Mesenchymal stem cell (in vitro differentiated cells and primary cell): ENCODE measurements around the gene ADGRL3.

Experiments
- DNase-seq: peaks from one replicate; pipeline ENCODE4 v3.0.0-alpha.2; 2013
- H2AFZ ChIP-seq: one replicate; pipeline ENCODE4 v1.6.1; 2013; ENCODE audit warnings: low read depth, mild to moderate bottlenecking, control low read depth, inconsistent platforms, low read length, moderate library complexity
- H2AK5ac ChIP-seq: 2 replicates; pipeline ENCODE4 v1.6.1; 2013; ENCODE audit warnings: low read length, moderate library complexity, mild to moderate bottlenecking, inconsistent platforms; ENCODE audit not compliant: severe bottlenecking
- H2BK120ac ChIP-seq: one replicate; pipeline ENCODE4 v1.6.1; 2013; ENCODE audit warnings: low read depth, mild to moderate bottlenecking, inconsistent platforms, low read length, moderate library complexity
- H2BK12ac ChIP-seq, 2 experiments: one replicate each; pipeline ENCODE4 v1.6.1; 2013; ENCODE audit warnings: inconsistent platforms in 2 of 2, low read length in 2 of 2, mild to moderate bottlenecking in 2 of 2, moderate library complexity in 2 of 2, control low read depth in 1 of 2
- H2BK15ac ChIP-seq: one replicate; pipeline ENCODE4 v1.6.1; 2013; ENCODE audit warnings: mild to moderate bottlenecking, low read depth, inconsistent platforms; ENCODE audit not compliant: poor library complexity, severe bottlenecking
- H2BK5ac ChIP-seq: 2 replicates; pipeline ENCODE4 v1.6.1; 2013; ENCODE audit warnings: low read depth, mild to moderate bottlenecking, low read length, control low read depth, inconsistent platforms; ENCODE audit not compliant: poor library complexity, severe bottlenecking
- H3K14ac ChIP-seq, 2 experiments: one replicate each; pipeline ENCODE4 v1.6.1; 2013; ENCODE audit warnings: inconsistent platforms in 2 of 2, low read length in 2 of 2, control low read depth in 1 of 2, mild to moderate bottlenecking in 1 of 2, moderate library complexity in 1 of 2
- H3K18ac ChIP-seq, 2 experiments: one replicate each; pipeline ENCODE4 v1.6.1; 2013; ENCODE audit warnings: inconsistent platforms in 2 of 2, low read length in 2 of 2, control low read depth in 1 of 2, low read depth in 1 of 2, mild to moderate bottlenecking in 1 of 2
- H3K23ac ChIP-seq, 2 experiments: one replicate each; pipeline ENCODE4 v1.6.1; 2013; ENCODE audit warnings: inconsistent platforms in 2 of 2, low read length in 2 of 2, mild to moderate bottlenecking in 2 of 2, moderate library complexity in 2 of 2, control low read depth in 1 of 2
- H3K27ac ChIP-seq: 2 replicates; pipeline ENCODE4 v1.5.1; 2013; ENCODE audit warnings: mild to moderate bottlenecking, moderate library complexity, low read length, control low read depth, inconsistent platforms; ENCODE audit not compliant: poor library complexity, severe bottlenecking
- H3K27me3 ChIP-seq, 2 experiments: 2 replicates each; pipeline versions ENCODE4 v1.6.1 to v1.7.0; 2013; ENCODE audit warnings: low read length in 2 of 2, mild to moderate bottlenecking in 2 of 2, moderate library complexity in 2 of 2, control low read depth in 1 of 2, inconsistent platforms in 1 of 2; ENCODE audit not compliant: control insufficient read depth in 1 of 2, insufficient read depth in 1 of 2
- H3K36me3 ChIP-seq, 2 experiments: 2 replicates each; pipeline versions ENCODE4 v1.6.1 to v1.7.0; 2013; ENCODE audit warnings: low read length in 2 of 2, control low read depth in 1 of 2, inconsistent platforms in 1 of 2, low read depth in 1 of 2, mild to moderate bottlenecking in 1 of 2; ENCODE audit not compliant: insufficient read depth in 2 of 2, control insufficient read depth in 1 of 2
- H3K4ac ChIP-seq, 2 experiments: one replicate each; pipeline ENCODE4 v1.6.1; 2013; ENCODE audit warnings: inconsistent platforms in 2 of 2, low read length in 2 of 2, mild to moderate bottlenecking in 2 of 2, moderate library complexity in 2 of 2, control low read depth in 1 of 2, low read depth in 1 of 2
- H3K4me1 ChIP-seq: 2 replicates; pipeline ENCODE4 v1.6.1; 2013; ENCODE audit warnings: low read depth, low read length, control low read depth; ENCODE audit not compliant: control insufficient read depth, insufficient read depth
- H3K4me2 ChIP-seq: 2 replicates; pipeline ENCODE4 v1.6.1; 2013; ENCODE audit warnings: low read length, mild to moderate bottlenecking, inconsistent platforms; ENCODE audit not compliant: poor library complexity, severe bottlenecking
- H3K4me3 ChIP-seq, 2 experiments: 2 replicates each; pipeline versions ENCODE4 v1.5.1 to v1.7.0; 2013; ENCODE audit warnings: low read length in 2 of 2, mild to moderate bottlenecking in 2 of 2, control low read depth in 1 of 2, low read depth in 1 of 2; ENCODE audit not compliant: insufficient read depth in 1 of 2
- H3K79me1 ChIP-seq: replicated peaks from 2 replicates; pipeline ENCODE4 v1.6.1; 2013; ENCODE audit warnings: mild to moderate bottlenecking, control low read depth, low read length, inconsistent platforms; ENCODE audit not compliant: poor library complexity, severe bottlenecking
- H3K9ac ChIP-seq: 2 replicates; pipeline ENCODE4 v1.7.0; 2013; ENCODE audit warnings: mild to moderate bottlenecking, low read length, moderate library complexity
- H3K9me3 ChIP-seq: 2 replicates; pipeline ENCODE4 v1.7.0; 2013; ENCODE audit warnings: mild to moderate bottlenecking, low read length; ENCODE audit not compliant: control insufficient read depth
- H4K8ac ChIP-seq: one replicate; pipeline ENCODE4 v1.6.1; 2013; ENCODE audit warnings: inconsistent platforms, mild to moderate bottlenecking, low read length, moderate library complexity
- H4K91ac ChIP-seq: one replicate; pipeline ENCODE4 v1.6.1; 2013; ENCODE audit warnings: mild to moderate bottlenecking, low read length, inconsistent platforms
- WGBS: methylation state at CpG from one replicate; pipeline ENCODE4 v1.1.7; 2013; ENCODE audit warnings: mixed read lengths; 5-methylcytosine and 5-hydroxymethylcytosine counted together

Gene ADGRL3

GRCh38 chr4:62015043-62015739 lies 815.1 kb downstream of the ADGRL3 start:
- H4K8ac ChIP-seq: no peak overlapping the region
- WGBS: 100% methylated on average over 1 of the region's 3 CpGs

DNA sequence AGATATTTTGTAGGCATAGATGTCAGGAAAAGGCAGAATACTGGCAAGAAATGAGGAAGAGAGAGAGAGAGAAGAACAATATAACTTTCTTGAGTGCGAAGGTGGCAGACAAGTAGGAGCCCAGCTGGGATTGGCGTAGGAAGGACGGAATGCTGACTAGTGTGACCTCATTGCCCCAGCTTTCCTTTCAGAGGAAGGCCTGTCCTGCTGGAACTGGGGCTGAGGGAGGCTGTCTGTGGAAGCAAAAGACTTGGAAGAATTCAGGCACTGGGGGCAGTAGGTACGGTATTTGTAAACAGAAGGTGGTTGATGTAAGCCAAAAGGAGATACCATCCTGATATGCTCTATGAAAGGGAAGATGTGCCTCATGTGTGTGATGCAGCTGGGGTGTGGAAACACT lies 818.4 kb downstream of the ADGRL3 start:
- 99% methylated on average over 4 of the region's 4 CpGs for WGBS
- no peak overlapping the region for H2AK5ac ChIP-seq
- H3K18ac ChIP-seq: no peak overlapping the region
- no peak overlapping the region for H2BK5ac ChIP-seq
- H3K4me3 ChIP-seq: no peak overlapping the region
- H4K91ac ChIP-seq: no peak overlapping the region
- peaks cover 1% of the 10 kb centered on the region for H3K4me1 ChIP-seq
- no peak overlapping the region for H3K4me2 ChIP-seq
- no peak for DNase-seq
- peak overlapping the region; percentile 28 for H4K8ac ChIP-seq
- no peak overlapping the region for H3K23ac ChIP-seq
- H3K4ac ChIP-seq: no peak overlapping the region
- H3K9me3 ChIP-seq: no peaks in the 10 kb centered on the region
- H2AFZ ChIP-seq: no peak overlapping the region
- no peak overlapping the region for H2BK120ac ChIP-seq
- H3K14ac ChIP-seq: no peak overlapping the region
- no peaks in the 10 kb centered on the region for H3K79me1 ChIP-seq
- H3K36me3 ChIP-seq: no peaks in the 10 kb centered on the region
- no peak overlapping the region for H3K27ac ChIP-seq
- no peak overlapping the region for H2BK15ac ChIP-seq
- H3K27me3 ChIP-seq: no peaks in the 10 kb centered on the region
- no peak overlapping the region for H3K9ac ChIP-seq
- H2BK12ac ChIP-seq: no peak overlapping the region

More at GRCh38 chr4:62015043-62015739, 815.1 kb downstream of the ADGRL3 start:
- Histone ChIP-seq H2AK5ac (no peak overlapping the region), H3K4ac (no peak overlapping the region), H2BK12ac (no peak overlapping the region), H3K4me3 (no peak overlapping the region), H3K4me2 (no peak overlapping the region), H3K18ac (no peak overlapping the region), H3K36me3 (no peaks in the 10 kb centered on the region), H3K4me1 (peaks cover 1% of the 10 kb centered on the region), H2BK15ac (no peak overlapping the region), H3K79me1 (no peaks in the 10 kb centered on the region), H4K91ac (no peak overlapping the region), H3K23ac (no peak overlapping the region), H2BK120ac (no peak overlapping the region), H2BK5ac (no peak overlapping the region), H3K27me3 (no peaks in the 10 kb centered on the region), H2AFZ (no peak overlapping the region), H3K9ac (no peak overlapping the region), H3K27ac (no peak overlapping the region), H3K14ac (no peak overlapping the region), H3K9me3 (no peaks in the 10 kb centered on the region)
- no peak for DNase-seq

- Histone ChIP-seq H2AK5ac (no peak overlapping the region), H3K9ac (no peak overlapping the region), H3K4me2 (no peak overlapping the region), H3K23ac (no peak overlapping the region), H4K91ac (no peak overlapping the region), H3K27me3 (no peaks in the 10 kb centered on the region), H3K27ac (no peak overlapping the region), H3K79me1 (no peaks in the 10 kb centered on the region), H2BK15ac (no peak overlapping the region), H4K8ac (no peak overlapping the region), H2BK12ac (no peak overlapping the region), H2BK120ac (no peak overlapping the region), H3K14ac (no peak overlapping the region), H3K4me3 (no peak overlapping the region), H2BK5ac (no peak overlapping the region), H3K4me1 (no peaks in the 10 kb centered on the region), H3K36me3 (no peaks in the 10 kb centered on the region), H3K4ac (no peak overlapping the region), H3K18ac (no peak overlapping the region), H3K9me3 (no peaks in the 10 kb centered on the region), H2AFZ (no peak overlapping the region)
- no peak for DNase-seq
- WGBS: no CpG with 5 or more reads among the region's 3 CpGs
Observed at GRCh38 chr4:62023633-62024032, 823.5 kb downstream of the ADGRL3 start.

DNA sequence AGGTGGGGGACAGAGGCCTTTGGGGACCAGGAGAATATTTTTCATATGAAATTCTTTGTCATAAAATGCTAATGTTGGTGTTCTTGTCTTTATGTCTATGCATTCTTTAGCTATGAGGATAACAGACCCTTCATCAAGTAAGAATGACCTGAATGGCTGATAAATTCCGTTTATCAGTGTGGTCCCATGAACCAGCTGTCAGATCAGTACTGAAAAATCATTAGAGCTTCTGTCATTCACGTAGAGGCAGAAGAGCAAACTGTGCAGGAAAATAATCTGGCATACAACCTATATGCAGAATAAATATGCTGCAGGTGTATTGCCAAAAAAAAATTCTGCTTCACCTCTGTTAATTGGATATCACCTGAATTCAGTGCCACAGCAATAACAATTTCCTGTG lies 828.6 kb downstream of the ADGRL3 start:
- no peak overlapping the region for H4K8ac ChIP-seq
- no peak overlapping the region for H2BK12ac ChIP-seq
- H3K4me1 ChIP-seq: no peaks in the 10 kb centered on the region
- H3K27me3 ChIP-seq: no peaks in the 10 kb centered on the region
- H3K4me2 ChIP-seq: no peak overlapping the region
- H3K23ac ChIP-seq: no peak overlapping the region
- H2BK5ac ChIP-seq: no peak overlapping the region
- no peak overlapping the region for H3K4ac ChIP-seq
- no peak for DNase-seq
- no peak overlapping the region for H2BK120ac ChIP-seq
- no peak overlapping the region for H3K4me3 ChIP-seq
- no peak overlapping the region for H3K27ac ChIP-seq
- 69% methylated on average over 2 of the region's 2 CpGs for WGBS
- no peaks in the 10 kb centered on the region for H3K79me1 ChIP-seq
- H2BK15ac ChIP-seq: no peak overlapping the region
- H3K36me3 ChIP-seq: no peaks in the 10 kb centered on the region
- no peak overlapping the region for H3K18ac ChIP-seq
- no peak overlapping the region for H2AK5ac ChIP-seq
- no peaks in the 10 kb centered on the region for H3K9me3 ChIP-seq
- no peak overlapping the region for H3K9ac ChIP-seq
- no peak overlapping the region for H3K14ac ChIP-seq
- H4K91ac ChIP-seq: no peak overlapping the region
- H2AFZ ChIP-seq: no peak overlapping the region
